Activated naive CD4-positive, alpha-beta T cell treated with anti-CD3 and anti-CD28 coated beads for 36 hours (primary cell): ENCODE measurements around the gene FMN1. TPM values are rescaled to one million over a fixed set of nuclear protein-coding genes. Genes with fewer than 3 reads are reported as not detected.

Experiments
- CTCF ChIA-PET: fragments of 350-600 bp; sonication (Branson Sonifier 250); formaldehyde crosslinking; loops from one replicate; lab custom pipeline; 2021; ENCODE audit warnings: antibody characterized with exemption; lab: Charles Lee
- DNase-seq: peaks from one replicate; pipeline ENCODE4 v3.0.0-alpha.2; 2020
- H3K27ac Mint-ChIP-seq: one replicate; pipeline ENCODE4 v1.8.0; 2021; ENCODE audit warnings: mild to moderate bottlenecking, mixed read lengths
- H3K27me3 Mint-ChIP-seq: one replicate; pipeline ENCODE4 v1.8.0; 2021; ENCODE audit warnings: low read depth, mixed read lengths
- H3K36me3 Mint-ChIP-seq: one replicate; pipeline ENCODE4 v1.8.0; 2021; ENCODE audit warnings: low read depth, mixed read lengths
- H3K4me1 Mint-ChIP-seq: one replicate; pipeline ENCODE4 v1.8.0; 2021; ENCODE audit warnings: low read depth, mixed read lengths
- H3K4me3 Mint-ChIP-seq: one replicate; pipeline ENCODE4 v1.8.0; 2021; ENCODE audit warnings: mild to moderate bottlenecking, moderate library complexity, mixed read lengths
- H3K9me3 Mint-ChIP-seq: one replicate; pipeline ENCODE4 v1.8.0; 2021; ENCODE audit warnings: mixed read lengths
- intact Hi-C: fragments of 100-400 bp; cut with micrococcal nuclease; formaldehyde crosslinking; loops from one replicate; pipeline ENCODE4 v1.15.1; 2023
- total RNA-seq, 2 experiments: library from RNA; stranded (reverse); gene quantifications; one replicate each; pipeline ENCODE4 v1.2.3, GENCODE V29; 2021

Gene FMN1
- total RNA-seq, 2 experiments from 2014 or later: 0.02 to 0.12 TPM

DNA sequence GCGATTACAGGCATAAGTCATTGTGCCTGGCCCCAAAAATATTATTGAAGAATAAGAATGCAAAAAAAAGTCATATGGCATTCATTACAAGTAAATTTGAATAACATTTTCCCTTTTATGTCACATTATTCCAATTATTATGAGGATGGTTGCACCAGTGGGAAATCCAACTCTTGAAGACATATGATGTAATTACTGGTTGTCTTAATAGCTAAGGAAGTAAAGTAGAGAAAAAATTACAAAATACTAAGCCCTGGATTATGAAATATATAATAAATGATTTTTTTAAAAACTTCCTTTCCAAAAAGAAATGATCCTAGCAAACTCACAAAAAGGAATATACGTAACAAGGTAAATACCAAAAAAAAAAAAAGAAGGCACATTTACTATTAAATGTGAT, 98.9 kb downstream of the FMN1 start:
- H3K36me3 Mint-ChIP-seq: no peaks in the 10 kb centered on the region
- peaks cover 6% of the 10 kb centered on the region for H3K4me1 Mint-ChIP-seq
- CTCF ChIA-PET: interaction anchor here (0.9 kb wide), 1 partner anchor 9 kb away, joined by 3 read pairs; no protein-coding TSS in a partner anchor

DNA sequence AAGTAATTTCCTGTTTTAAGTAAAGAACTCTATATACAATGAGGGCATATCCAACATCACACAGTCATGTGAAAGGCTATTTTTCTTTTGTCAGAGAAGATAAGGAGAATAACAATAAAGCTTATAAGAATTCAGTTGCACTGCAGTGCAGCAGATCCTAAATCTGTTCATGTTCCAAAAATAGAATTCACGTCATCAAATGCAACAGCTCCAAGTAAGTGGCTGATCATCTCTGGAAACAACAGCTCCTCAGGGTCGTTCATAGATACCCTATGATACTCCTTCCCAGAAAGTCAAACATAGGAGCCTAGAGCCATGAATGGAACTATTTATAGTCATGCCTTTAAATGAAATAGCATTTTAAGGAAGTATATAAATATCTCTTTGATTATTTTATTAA, 100.2 kb downstream of the FMN1 start:
- no peak overlapping the region for H3K27ac Mint-ChIP-seq
- CTCF ChIA-PET: interaction anchor here (0.6 kb wide), 1 partner anchor 128 kb away, joined by 4 read pairs; no protein-coding TSS in a partner anchor
- no peaks in the 10 kb centered on the region for H3K27me3 Mint-ChIP-seq

More for the DNA sequence above, 98.9 kb downstream of the FMN1 start:
- no peak overlapping the region for H3K27ac Mint-ChIP-seq
- no peak overlapping the region for H3K4me3 Mint-ChIP-seq
- peaks cover 2% of the 10 kb centered on the region for H3K9me3 Mint-ChIP-seq
- DNase-seq: no peak
- intact Hi-C loops: no loop called here
- no peaks in the 10 kb centered on the region for H3K27me3 Mint-ChIP-seq

DNA sequence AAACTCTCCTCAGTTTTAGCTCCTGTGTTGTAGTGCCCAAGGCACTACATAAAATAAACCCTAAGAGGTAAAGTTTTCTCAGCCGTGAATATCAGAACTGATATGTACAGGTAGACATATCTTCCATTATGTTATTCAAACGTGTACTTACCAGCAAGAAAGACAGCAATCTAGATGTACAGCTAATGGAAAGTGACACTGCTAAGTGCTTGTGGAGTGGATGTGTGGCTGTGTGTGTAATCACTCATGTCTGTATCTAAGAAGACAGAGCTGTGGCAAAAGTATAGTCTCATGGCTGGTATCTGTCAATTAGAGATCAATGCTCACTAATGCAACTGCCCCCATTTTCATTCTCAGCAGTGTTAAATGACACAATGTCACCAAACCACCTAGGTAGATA, 101.3 kb downstream of the FMN1 start:
- Mint-ChIP-seq H3K27ac (no peak overlapping the region), H3K27me3 (no peaks in the 10 kb centered on the region), H3K4me1 (peaks cover 6% of the 10 kb centered on the region), H3K4me3 (no peak overlapping the region), H3K36me3 (no peaks in the 10 kb centered on the region), H3K9me3 (peaks cover 2% of the 10 kb centered on the region)
- no peak for DNase-seq
- CTCF ChIA-PET: interaction anchor here (1.0 to 1.2 kb wide), 2 partner anchors 9 to 39 kb away, joined by 3 read pairs; no protein-coding TSS in a partner anchor
- intact Hi-C loops: no loop called here

More for the DNA sequence above, 100.2 kb downstream of the FMN1 start:
- peaks cover 6% of the 10 kb centered on the region for H3K4me1 Mint-ChIP-seq
- DNase-seq: no peak
- H3K9me3 Mint-ChIP-seq: peaks cover 2% of the 10 kb centered on the region
- intact Hi-C loops: no loop called here
- H3K36me3 Mint-ChIP-seq: no peaks in the 10 kb centered on the region
- H3K4me3 Mint-ChIP-seq: no peak overlapping the region

DNA sequence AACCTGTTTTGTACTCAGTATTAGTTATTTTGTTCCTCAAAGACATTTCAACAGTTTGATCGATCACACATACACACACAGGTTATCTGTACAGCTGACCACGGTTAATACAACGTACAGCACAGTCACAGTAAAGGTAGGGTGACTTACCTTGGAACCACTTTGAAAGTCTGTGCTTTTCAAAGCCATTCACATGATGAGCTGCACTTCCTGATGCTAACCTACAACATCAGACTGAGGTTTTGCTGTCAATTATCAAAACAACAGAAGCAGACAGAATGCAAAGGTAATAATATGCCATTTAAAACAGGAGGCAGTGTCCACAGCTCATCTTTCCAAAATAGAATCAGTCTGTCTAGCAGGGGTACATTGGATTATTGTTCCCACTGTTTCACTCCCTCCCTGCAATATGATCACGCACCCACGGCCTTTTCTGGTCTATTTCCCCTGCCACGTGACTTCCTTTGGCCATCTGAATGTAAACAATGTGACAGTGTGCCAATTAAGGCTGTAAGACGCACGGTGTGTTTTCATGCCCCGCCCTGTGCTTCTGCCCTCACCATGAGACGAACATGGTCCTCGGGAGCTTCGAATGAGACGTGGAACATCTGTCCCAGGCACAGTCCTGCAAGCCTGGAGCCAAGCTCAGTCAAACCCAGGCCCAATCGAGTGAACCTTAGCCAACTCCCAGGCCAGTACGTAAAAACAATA, 102.4 kb downstream of the FMN1 start:
- CTCF ChIA-PET: interaction anchor here (0.7 to 1.2 kb wide), 4 partner anchors 10 to 608 kb away, joined by 3 read pairs; no protein-coding TSS in a partner anchor
- Mint-ChIP-seq H3K9me3 (peaks cover 2% of the 10 kb centered on the region), H3K27ac (no peak overlapping the region), H3K27me3 (no peaks in the 10 kb centered on the region), H3K4me3 (no peak overlapping the region), H3K36me3 (no peaks in the 10 kb centered on the region), H3K4me1 (peaks cover 6% of the 10 kb centered on the region)
- intact Hi-C loops: no loop called here
- DNase-seq: no peak

DNA sequence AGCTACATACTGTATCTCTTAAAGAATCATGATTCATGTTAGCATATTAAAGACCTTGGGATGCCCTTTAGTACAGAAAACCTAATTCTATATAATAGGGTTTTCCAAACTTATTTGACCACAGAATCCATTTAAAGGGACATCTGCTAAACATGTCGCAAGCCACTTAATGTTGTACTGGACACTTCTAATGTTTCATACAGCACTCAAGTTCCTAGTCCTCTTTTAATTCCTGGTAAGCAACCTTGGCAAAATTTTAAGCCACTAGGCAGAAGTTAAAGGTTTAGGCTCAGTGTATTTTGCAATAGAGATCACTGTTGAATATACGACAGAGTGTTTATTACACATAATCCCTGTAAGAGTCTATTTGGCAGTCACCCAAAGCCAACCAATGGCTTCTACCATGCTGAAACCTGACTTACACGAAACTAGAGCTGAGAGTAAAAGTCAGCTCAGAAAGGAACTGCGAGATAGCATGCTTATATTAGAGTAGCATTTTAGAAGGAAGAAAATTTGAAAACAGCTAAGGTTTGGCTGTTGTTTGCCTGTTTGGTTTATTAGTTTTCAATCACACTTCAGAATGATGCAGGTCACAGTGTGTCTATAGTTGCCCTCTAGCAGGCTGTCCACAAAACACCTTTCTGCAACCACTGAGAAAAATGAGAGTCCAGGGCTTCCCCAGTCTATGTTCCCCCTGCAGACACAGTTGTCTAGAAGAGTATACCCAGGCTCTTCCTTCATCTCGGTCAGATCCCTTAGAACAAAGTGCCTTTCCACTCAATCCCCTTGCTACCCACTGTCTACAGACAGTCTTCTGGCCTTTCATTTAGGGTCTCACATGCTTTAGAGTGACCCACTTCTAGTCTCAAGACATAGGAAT, 104.4 kb downstream of the FMN1 start:
- peaks cover 6% of the 10 kb centered on the region for H3K4me1 Mint-ChIP-seq
- no peak overlapping the region for H3K27ac Mint-ChIP-seq
- no peaks in the 10 kb centered on the region for H3K9me3 Mint-ChIP-seq
- H3K27me3 Mint-ChIP-seq: no peaks in the 10 kb centered on the region
- no peaks in the 10 kb centered on the region for H3K36me3 Mint-ChIP-seq
- CTCF ChIA-PET: interaction anchor here (0.5 to 1.6 kb wide), 7 partner anchors 13 to 117 kb away, joined by 3 to 5 read pairs (median 3); no protein-coding TSS in a partner anchor
- H3K4me3 Mint-ChIP-seq: no peak overlapping the region
- intact Hi-C loops: loop anchor here (2.0 to 10.0 kb wide), 5 partner anchors 37 to 872 kb away; no protein-coding TSS in a partner anchor
- DNase-seq: no peak

DNA sequence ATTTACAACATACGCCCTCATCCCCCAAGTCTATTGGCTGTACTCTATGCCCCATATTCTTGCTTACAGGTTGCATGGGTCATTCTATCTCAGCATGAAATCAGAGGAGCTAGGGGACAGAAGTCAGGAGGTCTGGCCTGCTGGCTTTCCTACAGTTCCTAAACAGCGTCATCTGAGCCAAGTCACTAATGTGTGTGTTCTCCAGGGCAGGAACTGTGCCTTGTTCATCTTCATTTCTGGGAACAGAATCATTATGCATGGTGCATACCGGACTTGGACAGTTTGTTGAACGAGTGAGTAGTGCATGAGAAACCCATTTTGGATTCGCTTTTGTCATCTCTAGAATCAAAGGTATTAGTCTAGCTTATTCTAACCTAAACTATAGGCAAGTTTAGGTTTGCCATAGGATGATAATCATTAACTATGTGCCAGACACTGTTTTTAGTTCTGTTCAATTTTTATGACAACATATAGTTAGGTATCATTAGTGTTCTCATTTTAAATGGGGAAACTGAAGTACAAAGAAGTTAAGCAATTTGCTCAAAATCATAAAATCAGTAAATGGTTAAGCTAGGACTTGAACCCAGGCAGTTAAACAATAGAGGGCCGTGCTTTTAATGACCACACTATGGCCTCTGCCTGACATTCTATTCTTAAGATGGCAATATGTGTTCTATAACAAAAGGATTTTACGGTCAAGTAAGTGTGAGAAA, 105.2 kb downstream of the FMN1 start:
- no peaks in the 10 kb centered on the region for H3K36me3 Mint-ChIP-seq
- H3K4me1 Mint-ChIP-seq: peaks cover 6% of the 10 kb centered on the region
- no peak overlapping the region for H3K27ac Mint-ChIP-seq
- no peaks in the 10 kb centered on the region for H3K9me3 Mint-ChIP-seq
- CTCF ChIA-PET: interaction anchor here (0.6 to 1.7 kb wide), 4 partner anchors 15 to 50 kb away, joined by 3 to 9 read pairs (median 3); no protein-coding TSS in a partner anchor
- no peak for DNase-seq
- intact Hi-C loops: loop anchor here (2.0 to 10.0 kb wide), 5 partner anchors 37 to 873 kb away; no protein-coding TSS in a partner anchor
- no peak overlapping the region for H3K4me3 Mint-ChIP-seq
- H3K27me3 Mint-ChIP-seq: no peaks in the 10 kb centered on the region

DNA sequence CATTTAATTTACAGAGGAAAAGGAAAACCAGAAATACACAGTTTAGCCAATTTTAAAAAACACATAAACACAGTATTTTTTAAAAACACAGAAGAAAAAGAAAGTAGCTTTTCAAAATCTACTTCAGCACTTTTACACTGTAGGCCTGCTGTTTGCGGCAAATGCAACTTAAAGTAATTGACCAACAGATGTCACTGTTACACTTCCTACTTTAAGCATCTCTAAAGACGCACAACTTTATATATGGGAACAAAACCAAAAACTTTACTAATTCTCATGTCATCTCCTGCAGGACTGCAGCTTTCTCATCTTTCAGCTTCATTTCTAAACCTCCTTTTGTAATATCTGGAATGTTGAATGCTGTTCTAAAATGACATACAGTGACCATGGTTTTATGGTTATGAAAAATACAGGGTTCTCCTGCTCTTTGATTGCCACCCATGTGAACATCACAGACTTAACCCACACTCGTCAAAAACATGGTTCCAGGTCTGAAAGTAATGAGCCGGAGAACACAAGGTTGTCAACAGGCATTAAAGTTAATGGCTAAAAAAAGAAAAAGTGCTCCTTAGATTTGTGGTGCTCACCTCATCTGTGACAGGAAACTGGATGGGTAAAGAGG, 107.9 kb downstream of the FMN1 start:
- Mint-ChIP-seq H3K27me3 (no peaks in the 10 kb centered on the region), H3K36me3 (no peaks in the 10 kb centered on the region), H3K27ac (no peak overlapping the region), H3K4me1 (no peaks in the 10 kb centered on the region), H3K4me3 (no peak overlapping the region), H3K9me3 (no peaks in the 10 kb centered on the region)
- CTCF ChIA-PET: interaction anchor here (0.7 to 2.4 kb wide), 14 partner anchors 9 to 648 kb away, joined by 3 to 34 read pairs (median 4); no protein-coding TSS in a partner anchor
- DNase-seq: no peak
- intact Hi-C loops: loop anchor here (1.0 to 10.0 kb wide), 7 partner anchors 18 to 876 kb away; no protein-coding TSS in a partner anchor

DNA sequence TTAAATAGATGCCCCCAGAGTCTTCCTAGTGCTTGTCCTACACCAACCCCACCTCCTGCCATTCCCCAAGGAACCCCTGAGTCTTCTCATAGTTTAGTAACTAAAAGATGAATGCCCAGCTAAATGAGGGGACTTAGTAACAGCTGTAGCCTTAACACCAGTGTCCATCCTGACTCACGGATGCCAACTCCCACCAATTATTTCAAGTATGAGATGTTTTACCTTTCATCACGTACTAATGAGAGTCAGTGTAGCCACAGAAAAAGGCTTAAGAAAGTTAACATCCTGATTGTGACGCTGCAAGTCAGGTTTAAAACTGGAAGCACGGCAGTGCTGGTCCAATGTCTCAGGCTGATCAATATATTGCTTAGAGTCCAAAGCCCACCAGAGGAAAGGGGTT, 109.9 kb downstream of the FMN1 start:
- Mint-ChIP-seq H3K4me1 (no peaks in the 10 kb centered on the region), H3K36me3 (no peaks in the 10 kb centered on the region), H3K4me3 (no peak overlapping the region), H3K9me3 (no peaks in the 10 kb centered on the region), H3K27me3 (no peaks in the 10 kb centered on the region), H3K27ac (no peak overlapping the region)
- CTCF ChIA-PET: no interaction called here
- intact Hi-C loops: loop anchor here (5.0 to 10.0 kb wide), 4 partner anchors 143 to 878 kb away; no protein-coding TSS in a partner anchor
- DNase-seq: no peak

DNA sequence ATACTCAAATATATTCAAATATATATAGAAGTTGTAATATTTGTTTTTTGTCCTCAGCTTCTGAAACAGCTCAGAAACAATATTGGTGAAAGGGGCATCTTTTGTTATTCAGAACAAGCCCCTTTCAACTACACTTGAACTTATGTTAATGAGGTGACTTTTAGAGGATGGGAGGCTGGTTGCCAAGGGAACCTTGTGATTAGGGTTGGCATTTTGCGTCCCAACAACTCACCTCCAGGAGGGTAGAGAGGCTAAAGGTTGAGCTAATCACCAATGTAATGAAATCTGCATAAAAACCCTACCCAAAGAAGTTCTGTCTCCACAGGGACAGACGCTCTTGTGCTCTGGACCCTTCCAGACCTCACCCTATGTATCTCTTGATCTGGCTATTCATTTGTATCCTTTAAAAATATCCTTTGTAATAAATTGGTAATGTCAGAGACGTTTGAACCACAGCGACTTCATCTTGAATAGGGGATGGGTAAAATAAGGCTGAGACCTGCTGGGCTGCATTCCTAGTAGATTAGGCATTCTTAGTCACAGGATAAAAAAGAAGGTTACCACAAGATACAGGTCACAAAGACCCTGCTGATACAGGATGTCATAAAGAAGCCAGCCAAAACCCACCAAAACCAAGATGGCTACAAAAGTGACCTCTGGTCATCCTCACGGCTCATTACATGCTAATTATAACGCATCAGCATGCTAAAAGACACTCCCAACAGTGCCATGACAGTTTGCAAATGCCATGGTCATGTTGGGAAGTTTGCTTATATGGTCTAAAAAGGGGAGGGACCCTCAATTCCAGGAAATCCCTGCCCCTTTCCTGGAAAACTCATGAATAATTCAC, 111.1 kb downstream of the FMN1 start:
- CTCF ChIA-PET: interaction anchor here (0.6 to 1.7 kb wide), 3 partner anchors 49 to 618 kb away, joined by 3 to 5 read pairs (median 3); no protein-coding TSS in a partner anchor

DNA sequence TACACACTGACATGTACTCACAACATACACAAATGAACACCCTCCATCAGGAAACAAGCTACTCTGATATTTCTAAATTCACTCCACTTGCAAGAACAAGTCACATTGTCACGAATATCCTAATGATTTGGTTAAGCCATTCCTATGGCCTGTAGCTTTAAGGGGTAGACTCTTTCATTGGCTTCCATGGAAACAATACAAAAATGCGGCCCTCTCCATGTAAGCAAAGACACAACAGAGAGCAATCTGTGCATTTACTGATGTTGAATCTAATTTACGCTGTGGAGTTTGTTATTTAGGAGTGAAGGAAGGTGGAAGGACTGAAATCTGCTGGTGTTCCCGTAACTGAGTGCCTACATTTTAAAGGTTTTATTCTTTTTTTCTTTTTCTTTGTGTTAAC, 114.5 kb downstream of the FMN1 start:
- intact Hi-C loops: loop anchor here (10.0 kb wide), 1 partner anchor 655 kb away; no protein-coding TSS in a partner anchor

More for the DNA sequence above, 111.1 kb downstream of the FMN1 start:
- no peaks in the 10 kb centered on the region for H3K27me3 Mint-ChIP-seq
- H3K9me3 Mint-ChIP-seq: no peaks in the 10 kb centered on the region
- no peaks in the 10 kb centered on the region for H3K36me3 Mint-ChIP-seq
- no peak overlapping the region for H3K27ac Mint-ChIP-seq
- no peak overlapping the region for H3K4me3 Mint-ChIP-seq
- no peak for DNase-seq
- intact Hi-C loops: loop anchor here (10.0 kb wide), 1 partner anchor 651 kb away; no protein-coding TSS in a partner anchor
- H3K4me1 Mint-ChIP-seq: no peaks in the 10 kb centered on the region

More for the DNA sequence above, 114.5 kb downstream of the FMN1 start:
- no peak overlapping the region for H3K27ac Mint-ChIP-seq
- CTCF ChIA-PET: no interaction called here
- no peaks in the 10 kb centered on the region for H3K36me3 Mint-ChIP-seq
- no peaks in the 10 kb centered on the region for H3K27me3 Mint-ChIP-seq
- no peaks in the 10 kb centered on the region for H3K4me1 Mint-ChIP-seq
- H3K9me3 Mint-ChIP-seq: no peaks in the 10 kb centered on the region
- no peak overlapping the region for H3K4me3 Mint-ChIP-seq
- no peak for DNase-seq
